ENCODE data around the gene SLC39A10. TPM values are rescaled to one million over a fixed set of nuclear protein-coding genes. Genes with fewer than 3 reads are reported as not detected.
"Not testable (repeated sequence)": the region's sequence is repeated elsewhere in the genome, so short reads cannot be mapped to it uniquely, and the experiment has no call there.

SLC39A10 gene
- total and polyA plus RNA-seq, 7 donors: 0.60 to 15.4 (median 9.6) TPM

GRCh38 chr2:195682077-195682476 lies 25.1 kb downstream of the SLC39A10 start:
- Histone ChIP-seq H3K4me3 (no peak overlapping the region), H3K4me1 (no peaks in the 10 kb centered on the region), H3K9me3 (no peaks in the 10 kb centered on the region), H3K27ac (no peak overlapping the region), H3K36me3 (no peaks in the 10 kb centered on the region), H3K27me3 (no peaks in the 10 kb centered on the region)
- DNase-seq: no peak
- intact Hi-C loops (cut with DNase I): no loop called here
- TF ChIP-seq POLR2AphosphoS5 (IDR thresholded peaks at IDR 0.05) (no peak), POLR2A (IDR thresholded peaks at IDR 0.05) (no peak), EP300 (IDR thresholded peaks at IDR 0.05) (no peak), CTCF (IDR thresholded peaks at IDR 0.05) (no peak)
- WGBS, 2 donors: 75 to 88% methylated on average over 1 of the region's 1 CpG

GRCh38 chr2:195683174-195683573 lies 26.1 kb downstream of the SLC39A10 start:
- Histone ChIP-seq H3K9me3 (no peaks in the 10 kb centered on the region), H3K27me3 (no peaks in the 10 kb centered on the region), H3K4me3 (no peak overlapping the region), H3K4me1 (no peaks in the 10 kb centered on the region), H3K27ac (no peak overlapping the region), H3K36me3 (no peaks in the 10 kb centered on the region)
- intact Hi-C loops (cut with DNase I): no loop called here
- TF ChIP-seq CTCF (IDR thresholded peaks at IDR 0.05): no peak
- 76 to 82% methylated on average over 3 of the region's 3 CpGs for WGBS, 2 donors
- no peak for DNase-seq

GRCh38 chr2:195686564-195686963 lies 29.5 kb downstream of the SLC39A10 start:
- H3K4me1 ChIP-seq: no peaks in the 10 kb centered on the region
- intact Hi-C loops (cut with DNase I): no loop called here
- H3K4me3 ChIP-seq: no peak overlapping the region
- TF ChIP-seq POLR2A (IDR thresholded peaks at IDR 0.05): no peak
- TF ChIP-seq EP300 (IDR thresholded peaks at IDR 0.05): no peak
- TF ChIP-seq CTCF (IDR thresholded peaks at IDR 0.05): no peak
- TF ChIP-seq POLR2AphosphoS5 (IDR thresholded peaks at IDR 0.05): no peak
- H3K27ac ChIP-seq: no peak overlapping the region
- H3K9me3 ChIP-seq: no peaks in the 10 kb centered on the region
- H3K27me3 ChIP-seq: no peaks in the 10 kb centered on the region
- no peak for DNase-seq
- no peaks in the 10 kb centered on the region for H3K36me3 ChIP-seq

DNA sequence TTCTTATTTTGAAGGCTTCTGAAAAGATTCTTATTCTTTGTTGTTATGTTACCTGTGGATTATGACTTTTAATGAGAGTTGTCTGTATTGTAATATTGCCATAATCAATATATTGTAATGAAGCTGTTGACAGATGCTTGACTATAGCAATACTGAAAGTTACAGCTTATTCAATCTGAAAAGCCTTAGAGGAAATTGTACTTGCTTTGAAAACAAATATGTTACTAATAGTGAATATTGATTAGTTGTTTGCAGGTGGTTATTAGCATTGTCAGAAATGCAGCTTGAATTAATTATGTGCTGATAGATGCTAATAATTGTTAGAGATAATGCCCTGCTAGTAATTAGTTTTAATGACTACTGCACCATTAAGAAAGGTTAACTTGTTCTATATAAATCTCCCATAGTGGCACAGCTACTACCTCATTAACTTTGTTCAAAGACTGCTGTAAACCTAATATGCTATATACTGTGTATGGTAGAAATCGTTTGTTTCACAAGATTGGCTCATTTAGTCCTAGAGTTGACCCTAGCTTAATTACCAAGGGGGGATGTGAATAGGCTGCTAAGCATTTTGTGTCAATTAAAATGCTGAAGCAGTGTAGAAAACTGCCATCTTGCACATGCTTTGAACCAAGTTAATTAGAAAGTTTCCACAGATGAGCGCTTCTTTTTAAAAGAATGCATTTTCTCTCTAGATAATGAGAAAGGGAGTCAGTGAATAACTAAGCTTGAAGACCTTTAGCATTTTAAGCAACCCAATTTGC lies 30.5 kb downstream of the SLC39A10 start:
- Histone ChIP-seq H3K27ac (no peak overlapping the region), H3K9me3 (no peaks in the 10 kb centered on the region), H3K4me3 (no peak overlapping the region), H3K27me3 (no peaks in the 10 kb centered on the region), H3K4me1 (no peaks in the 10 kb centered on the region), H3K36me3 (no peaks in the 10 kb centered on the region)
- no peak for DNase-seq
- intact Hi-C loops (cut with DNase I): no loop called here
- WGBS, 2 donors: 78 to 80% methylated on average over 2 of the region's 2 CpGs
- TF ChIP-seq POLR2AphosphoS5 (IDR thresholded peaks at IDR 0.05): no peak
- TF ChIP-seq CTCF (IDR thresholded peaks at IDR 0.05): no peak
- no peak for TF ChIP-seq POLR2A (IDR thresholded peaks at IDR 0.05)
- no peak for TF ChIP-seq EP300 (IDR thresholded peaks at IDR 0.05)

DNA sequence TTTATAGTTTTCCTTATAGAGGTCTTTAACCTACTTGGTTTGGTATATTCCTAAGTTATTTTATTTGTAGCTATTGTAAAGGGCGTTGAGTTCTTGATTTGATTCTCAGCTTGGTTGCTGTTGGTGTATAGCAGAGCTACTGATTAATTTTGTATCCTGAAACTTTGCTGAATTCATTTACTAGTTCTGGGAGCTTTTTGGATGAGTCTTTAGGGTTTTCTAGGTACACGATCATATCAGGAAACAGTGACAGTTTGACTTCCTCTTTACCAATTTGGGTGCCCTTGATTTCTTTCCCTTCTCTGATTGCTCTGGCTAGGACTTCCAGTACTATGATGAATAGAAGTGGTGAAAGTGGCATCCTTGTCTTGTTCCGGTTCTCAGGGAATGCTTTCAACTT lies 35.5 kb downstream of the SLC39A10 start:
- H3K36me3 ChIP-seq; H3K27ac ChIP-seq; H3K9me3 ChIP-seq; DNase-seq; H3K4me3 ChIP-seq; intact Hi-C loops (cut with DNase I); H3K27me3 ChIP-seq; H3K4me1 ChIP-seq: not testable (repeated sequence)
- WGBS, 2 donors: 84 to 94% methylated on average over 3 of the region's 3 CpGs

Data from sigmoid colon (tissue), 7 donors.